ENCODE data around the gene CDH4. TPM values are rescaled to one million over a fixed set of nuclear protein-coding genes. Genes with fewer than 3 reads are reported as not detected.

CDH4 gene
- total RNA-seq, 6 donors from 2014 or later: 0.20 to 1.0 (median 0.40) TPM; not detected in 1

- Histone ChIP-seq H3K27me3 (no peaks in the 10 kb centered on the region), H3K4me3 (no peak overlapping the region), H3K27ac (no peak overlapping the region), H3K36me3 (no peaks in the 10 kb centered on the region), H3K9me3 (no peaks in the 10 kb centered on the region), H3K4me1 (no peaks in the 10 kb centered on the region)
- TF ChIP-seq POLR2AphosphoS5 (IDR thresholded peaks at IDR 0.05) (no peak), EP300 (IDR thresholded peaks at IDR 0.05) (no peak), POLR2A (IDR thresholded peaks at IDR 0.05) (no peak)
- no peak for DNase-seq
- 78% methylated on average over 10 of the region's 10 CpGs for WGBS, 2 donors
- no peak for ATAC-seq (ENCODE audit: low FRiP score in 2 of 2)
Observed at GRCh38 chr20:61325718-61326117, 73.7 kb downstream of the CDH4 start.

GRCh38 chr20:61328911-61329558, 77.0 kb downstream of the CDH4 start:
- Histone ChIP-seq H3K27me3 (no peaks in the 10 kb centered on the region), H3K9me3 (no peaks in the 10 kb centered on the region), H3K27ac (no peak overlapping the region), H3K4me1 (no peaks in the 10 kb centered on the region), H3K36me3 (no peaks in the 10 kb centered on the region), H3K4me3 (no peak overlapping the region)
- DNase-seq (peak in 1 of 2 donors; percentile 83), ATAC-seq (ENCODE audit: low FRiP score in 2 of 2) (peak; percentile 89 to 95)
- WGBS, 2 donors: 84 to 87% methylated on average over 16 to 17 of the region's 17 CpGs
- TF ChIP-seq POLR2AphosphoS5 (IDR thresholded peaks at IDR 0.05) (no peak), CTCF (IDR thresholded peaks at IDR 0.05) (no peak), POLR2A (IDR thresholded peaks at IDR 0.05) (no peak), EP300 (IDR thresholded peaks at IDR 0.05) (no peak)

- Histone ChIP-seq H3K36me3 (no peaks in the 10 kb centered on the region), H3K4me1 (no peaks in the 10 kb centered on the region), H3K9me3 (no peaks in the 10 kb centered on the region), H3K27me3 (no peaks in the 10 kb centered on the region), H3K4me3 (no peak overlapping the region), H3K27ac (no peak overlapping the region)
- no peak for ATAC-seq (ENCODE audit: low FRiP score in 2 of 2)
- DNase-seq: no peak
- 77 to 89% methylated on average over 14 of the region's 14 CpGs for WGBS, 2 donors
- TF ChIP-seq POLR2AphosphoS5 (IDR thresholded peaks at IDR 0.05): no peak
- no peak for TF ChIP-seq POLR2A (IDR thresholded peaks at IDR 0.05)
- TF ChIP-seq CTCF (IDR thresholded peaks at IDR 0.05): no peak
- no peak for TF ChIP-seq EP300 (IDR thresholded peaks at IDR 0.05)
Observed at GRCh38 chr20:61330441-61330840, 78.4 kb downstream of the CDH4 start.

- TF ChIP-seq POLR2A (IDR thresholded peaks at IDR 0.05) (no peak), CTCF (IDR thresholded peaks at IDR 0.05) (no peak), POLR2AphosphoS5 (IDR thresholded peaks at IDR 0.05) (no peak), EP300 (IDR thresholded peaks at IDR 0.05) (no peak)
- no peaks in the 10 kb centered on the region for H3K36me3 ChIP-seq
- no peaks in the 10 kb centered on the region for H3K4me1 ChIP-seq
- H3K27ac ChIP-seq: no peak overlapping the region
- H3K4me3 ChIP-seq: no peak overlapping the region
- no peaks in the 10 kb centered on the region for H3K27me3 ChIP-seq
- ATAC-seq (ENCODE audit: low FRiP score in 2 of 2): peak; percentile 54 to 79
- WGBS, 2 donors: 76 to 84% methylated on average over 10 to 11 of the region's 11 CpGs
- H3K9me3 ChIP-seq: no peaks in the 10 kb centered on the region
- peak in 1 of 2 donors; percentile 24 for DNase-seq
Observed at GRCh38 chr20:61331543-61331942, 79.5 kb downstream of the CDH4 start.

GRCh38 chr20:61332016-61332975, 80.2 kb downstream of the CDH4 start:
- Histone ChIP-seq H3K27me3 (no peaks in the 10 kb centered on the region), H3K9me3 (no peaks in the 10 kb centered on the region), H3K36me3 (no peaks in the 10 kb centered on the region), H3K4me3 (no peak overlapping the region), H3K27ac (no peak overlapping the region), H3K4me1 (no peaks in the 10 kb centered on the region)
- WGBS, 2 donors: 41 to 51% methylated on average over 15 to 19 of the region's 22 CpGs
- DNase-seq (no peak), ATAC-seq (ENCODE audit: low FRiP score in 2 of 2) (no peak)
- TF ChIP-seq CTCF (IDR thresholded peaks at IDR 0.05) (no peak), POLR2A (IDR thresholded peaks at IDR 0.05) (no peak), POLR2AphosphoS5 (IDR thresholded peaks at IDR 0.05) (no peak), EP300 (IDR thresholded peaks at IDR 0.05) (no peak)

Data from upper lobe of left lung (tissue), 6 donors.